ENCODE results near the gene MRPS23. TPM values are rescaled to one million over a fixed set of nuclear protein-coding genes. Genes with fewer than 3 reads are reported as not detected.

Gene MRPS23
- total and polyA plus RNA-seq, 2 of the 8 experiments (the other 6 are each of a cell fraction or from before 2014, with no cell fraction given) = 38.6 to 60.4 TPM

DNA sequence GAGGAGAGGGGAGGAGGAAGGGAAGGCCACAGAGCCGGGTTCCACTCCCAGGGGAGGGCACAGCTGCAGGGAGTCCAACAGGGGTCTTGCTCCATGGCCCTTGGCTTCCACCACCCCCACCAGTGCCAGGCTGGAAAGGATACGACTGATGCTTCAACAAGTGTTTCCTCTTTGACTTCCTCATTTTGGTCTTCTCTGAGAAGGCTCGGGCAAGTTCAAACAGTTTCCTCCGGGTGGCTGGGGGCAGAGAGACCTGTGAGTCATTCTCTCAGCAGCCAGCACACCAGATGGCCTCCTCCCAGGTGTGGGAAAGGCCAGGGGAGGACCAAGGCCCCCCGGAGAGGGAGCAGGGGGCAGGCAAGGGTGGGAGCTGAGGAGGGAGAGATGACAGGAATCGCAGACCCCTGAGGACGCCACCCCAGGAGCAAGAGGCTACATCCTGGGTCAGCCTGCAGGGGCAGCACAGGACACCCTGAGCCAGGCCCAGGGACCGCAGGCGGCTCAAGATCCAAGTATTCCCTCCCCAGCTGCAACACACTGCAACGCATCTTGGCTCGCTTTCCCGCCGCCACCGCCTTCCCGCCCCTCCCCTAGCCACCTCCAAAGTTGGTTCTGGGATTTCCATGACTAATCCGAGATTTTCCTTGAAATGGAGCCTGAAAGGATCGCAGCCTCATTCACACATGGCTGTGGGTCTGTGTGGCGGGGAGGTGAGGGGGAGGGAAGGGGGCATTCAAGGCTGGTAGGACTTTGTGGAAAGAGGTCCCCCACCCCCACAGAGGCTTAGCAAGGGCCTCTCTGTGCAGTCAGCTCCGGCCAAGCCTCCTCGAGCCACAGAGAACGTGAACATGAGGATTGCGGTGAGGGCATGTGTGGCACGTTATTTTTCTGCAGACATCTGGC lies 18.4 kb upstream of the MRPS23 start:
- Histone ChIP-seq H2BK12ac (ENCODE audit: low read depth, low read length) (peak overlapping the region; percentile 68; the same call in 1 of the 2 replicates), H3K79me2 (ENCODE audit: control insufficient read depth in 1 of 2, insufficient read depth in 2 of 2, low read length in 2 of 2) (no peaks in the 10 kb centered on the region), H2AK5ac (ENCODE audit: low read depth, low read length) (peak overlapping the region; percentile 82), H4K20me1 (replicated peaks in 1 of 2; ENCODE audit: control insufficient read depth in 1 of 2, insufficient read depth in 2 of 2, low read length in 2 of 2) (no peaks in the 10 kb centered on the region), H3K4me1 (replicated peaks in 1 of 4; ENCODE audit: control insufficient read depth in 3 of 4, insufficient read depth in 4 of 4, low read length in 3 of 4) (peaks cover 0 to 17% (median 10%) of the 10 kb centered on the region in 4 experiments; a peak in 6 of 7 replicates), H4K91ac (replicated peaks; ENCODE audit: insufficient read length, low read length) (peak overlapping the region; percentile 70), H3K79me1 (ENCODE audit: low read depth, low read length) (no peaks in the 10 kb centered on the region), H3K14ac (ENCODE audit: insufficient read length) (no peak overlapping the region), H4K8ac (ENCODE audit: extremely low read depth, insufficient read depth, low read length) (no peak overlapping the region), H3K18ac (ENCODE audit: extremely low read depth, low read length) (peak overlapping the region; percentile 75), H2BK5ac (ENCODE audit: low read depth, low read length) (peak overlapping the region; percentile 67), H3K4me3 (ENCODE audit: extremely low read depth in 1 of 4, insufficient read depth in 2 of 4, low read depth in 3 of 4, low read length in 4 of 4) (no peak overlapping the region), H3K56ac (replicated peaks; ENCODE audit: insufficient read length, low read depth, low read length) (no peak overlapping the region), H2BK15ac (ENCODE audit: low read length) (peak overlapping the region; percentile 84; the same call in 1 of the 2 replicates), H3K9ac (replicated peaks in 1 of 4; ENCODE audit: extremely low read depth in 1 of 4, low read depth in 3 of 4, low read length in 3 of 4) (no peak overlapping the region), H3K27me3 (replicated peaks in 1 of 4; ENCODE audit: control insufficient read depth in 3 of 4, extremely low read depth in 1 of 4, insufficient read depth in 3 of 4, low read length in 3 of 4) (no peaks in the 10 kb centered on the region; a peak in 2 of 7 replicates), H3K23me2 (ENCODE audit: low read depth, low read length) (no peaks in the 10 kb centered on the region), H2BK120ac (replicated peaks; ENCODE audit: low read depth, low read length) (no peak overlapping the region), H2AFZ (ENCODE audit: low read length) (no peak overlapping the region), H3K23ac (ENCODE audit: insufficient read length) (no peak overlapping the region), H3K36me3 (ENCODE audit: control insufficient read depth in 2 of 4, insufficient read depth in 4 of 4, low read length in 3 of 4) (no peaks in the 10 kb centered on the region; a peak in 1 of 8 replicates), H2BK20ac (ENCODE audit: low read length) (0 out of 2 replicates have a peak overlapping the region, but pooled peaks have one; percentile 32), H3K9me3 (ENCODE audit: insufficient read depth in 2 of 2, low read depth in 1 of 2, low read length in 1 of 2) (no peaks in the 10 kb centered on the region), H4K5ac (ENCODE audit: insufficient read length, low read depth, low read length) (no peak overlapping the region), H3K4me2 (ENCODE audit: insufficient read depth in 1 of 2, low read depth in 2 of 2, low read length in 2 of 2) (no peak overlapping the region; a peak in 1 of 4 replicates), H3K27ac (ENCODE audit: low read depth, low read length) (no peak overlapping the region), H3K4ac (replicated peaks; ENCODE audit: insufficient read length, low read depth, low read length) (no peak overlapping the region)
- CTCF ChIA-PET (ENCODE audit: partially characterized antibody) = interaction anchor here (0.6 to 20.7 kb wide), 22 partner anchors 10 to 243 kb away, joined by 3 to 221 read pairs (median 8); partner anchors contain the start of gene CUEDC1
- FAIRE-seq (peak; percentile 57), DNase-seq (ENCODE audit: low read depth in 1 of 2, low spot score in 2 of 2) (peak; percentile 58 to 71)
- 68% methylated on average over 20 of the region's 23 CpGs; no CpG with 5 or more reads in 1 of the 2 experiments for WGBS, 2 experiments (ENCODE audit: extremely low coverage in 1 of 2, insufficient coverage in 1 of 2, insufficient read length in 1 of 2, insufficient replicate concordance in 2 of 2, low coverage in 1 of 2, low lambda C conversion rate in 2 of 2, missing lambda C conversion rate in 1 of 2)
- POLR2A ChIA-PET (ENCODE audit: partially characterized antibody) = interaction anchor here (0.9 to 32.5 kb wide), 9 partner anchors 9 to 289 kb away, joined by 3 to 672 read pairs (median 4); partner anchors contain the start of genes SRSF1 and VEZF1
- TF ChIP-seq POU5F1 (IDR thresholded peaks at IDR 0.05; ENCODE audit: low read depth, low read length) (no peak), MAX (IDR thresholded peaks at IDR 0.05) (peak; percentile 43; the same call in 1 of the 2 replicates), JUND (IDR thresholded peaks at IDR 0.05; ENCODE audit: low read length) (peak; percentile 12; the same call in 1 of the 2 replicates), E2F6 (IDR thresholded peaks at IDR 0.05) (peak; percentile 67; the same call in 1 of the 2 replicates), RAD21 (IDR thresholded peaks at IDR 0.05 in 1 of 2, conservative IDR thresholded peaks at IDR 0.05 in 1 of 2; ENCODE audit: low read depth in 2 of 2, low read length in 2 of 2) (peak; percentile 65 to 68)
- TF ChIP-seq, protein P1, sequence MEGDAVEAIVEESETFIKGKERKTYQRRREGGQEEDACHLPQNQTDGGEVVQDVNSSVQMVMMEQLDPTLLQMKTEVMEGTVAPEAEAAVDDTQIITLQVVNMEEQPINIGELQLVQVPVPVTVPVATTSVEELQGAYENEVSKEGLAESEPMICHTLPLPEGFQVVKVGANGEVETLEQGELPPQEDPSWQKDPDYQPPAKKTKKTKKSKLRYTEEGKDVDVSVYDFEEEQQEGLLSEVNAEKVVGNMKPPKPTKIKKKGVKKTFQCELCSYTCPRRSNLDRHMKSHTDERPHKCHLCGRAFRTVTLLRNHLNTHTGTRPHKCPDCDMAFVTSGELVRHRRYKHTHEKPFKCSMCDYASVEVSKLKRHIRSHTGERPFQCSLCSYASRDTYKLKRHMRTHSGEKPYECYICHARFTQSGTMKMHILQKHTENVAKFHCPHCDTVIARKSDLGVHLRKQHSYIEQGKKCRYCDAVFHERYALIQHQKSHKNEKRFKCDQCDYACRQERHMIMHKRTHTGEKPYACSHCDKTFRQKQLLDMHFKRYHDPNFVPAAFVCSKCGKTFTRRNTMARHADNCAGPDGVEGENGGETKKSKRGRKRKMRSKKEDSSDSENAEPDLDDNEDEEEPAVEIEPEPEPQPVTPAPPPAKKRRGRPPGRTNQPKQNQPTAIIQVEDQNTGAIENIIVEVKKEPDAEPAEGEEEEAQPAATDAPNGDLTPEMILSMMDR (IDR thresholded peaks at IDR 0.05; ENCODE audit: control extremely low read depth in 1 of 3, insufficient read depth in 1 of 3, low read depth in 1 of 3, low read length in 3 of 3) = peak; percentile 65 to 79 (median 73)
